ENCODE data around the gene GRWD1. TPM values are rescaled to one million over a fixed set of nuclear protein-coding genes. Genes with fewer than 3 reads are reported as not detected.

The GRWD1 gene
- total and polyA plus RNA-seq, 2 of the 8 experiments (the other 6 are each of a cell fraction or from before 2014, with no cell fraction given): 36.9 to 61.9 TPM

GRCh38 chr19:48496959-48497727, 51.4 kb downstream of the GRWD1 start (continued):
- TF ChIP-seq, protein P1, sequence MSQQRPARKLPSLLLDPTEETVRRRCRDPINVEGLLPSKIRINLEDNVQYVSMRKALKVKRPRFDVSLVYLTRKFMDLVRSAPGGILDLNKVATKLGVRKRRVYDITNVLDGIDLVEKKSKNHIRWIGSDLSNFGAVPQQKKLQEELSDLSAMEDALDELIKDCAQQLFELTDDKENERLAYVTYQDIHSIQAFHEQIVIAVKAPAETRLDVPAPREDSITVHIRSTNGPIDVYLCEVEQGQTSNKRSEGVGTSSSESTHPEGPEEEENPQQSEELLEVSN (IDR thresholded peaks at IDR 0.05): no peak
- TF ChIP-seq ASH2L (IDR thresholded peaks at IDR 0.05; ENCODE audit: low read length) (no peak), SIRT6 (IDR thresholded peaks at IDR 0.05; ENCODE audit: low read length) (no peak), FOSL1 (IDR thresholded peaks at IDR 0.05; ENCODE audit: insufficient read depth, low read depth, low read length) (no peak), CHD1 (IDR thresholded peaks at IDR 0.05; ENCODE audit: low read depth, low read length) (no peak), KDM5A (IDR thresholded peaks at IDR 0.05; ENCODE audit: low read length) (no peak), SP1 (IDR thresholded peaks at IDR 0.05; ENCODE audit: low read depth, low read length) (no peak), NANOG (IDR thresholded peaks at IDR 0.05; ENCODE audit: insufficient read depth, low read depth, low read length, poor library complexity, severe bottlenecking) (no peak), PHF8 (conservative IDR thresholded peaks at IDR 0.05; ENCODE audit: low read depth, low read length) (no peak), POLR2A (IDR thresholded peaks at IDR 0.05; ENCODE audit: control extremely low read depth in 1 of 2, low read depth in 2 of 2, low read length in 2 of 2) (no peak; a peak in 1 of 3 replicates)
- TF ChIP-seq, protein P2, sequence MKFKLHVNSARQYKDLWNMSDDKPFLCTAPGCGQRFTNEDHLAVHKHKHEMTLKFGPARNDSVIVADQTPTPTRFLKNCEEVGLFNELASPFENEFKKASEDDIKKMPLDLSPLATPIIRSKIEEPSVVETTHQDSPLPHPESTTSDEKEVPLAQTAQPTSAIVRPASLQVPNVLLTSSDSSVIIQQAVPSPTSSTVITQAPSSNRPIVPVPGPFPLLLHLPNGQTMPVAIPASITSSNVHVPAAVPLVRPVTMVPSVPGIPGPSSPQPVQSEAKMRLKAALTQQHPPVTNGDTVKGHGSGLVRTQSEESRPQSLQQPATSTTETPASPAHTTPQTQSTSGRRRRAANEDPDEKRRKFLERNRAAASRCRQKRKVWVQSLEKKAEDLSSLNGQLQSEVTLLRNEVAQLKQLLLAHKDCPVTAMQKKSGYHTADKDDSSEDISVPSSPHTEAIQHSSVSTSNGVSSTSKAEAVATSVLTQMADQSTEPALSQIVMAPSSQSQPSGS (IDR thresholded peaks at IDR 0.05; ENCODE audit: low read length): no peak
